H9 (cell line): Measurements from ENCODE around the gene ATRIP. TPM values are rescaled to one million over a fixed set of nuclear protein-coding genes. Genes with fewer than 3 reads are reported as not detected.

Experiments
- DNase-seq: peaks from one replicate; pipeline ENCODE4 v3.0.0-alpha.2; 2017
- H2AFZ ChIP-seq: one replicate; pipeline ENCODE4 v1.6.1; 2013; ENCODE audit warnings: mild to moderate bottlenecking, low read length, control low read depth, moderate library complexity
- H2AK5ac ChIP-seq: 2 replicates; pipeline ENCODE4 v1.6.1; 2013; ENCODE audit warnings: low read length, control low read depth, mixed read lengths; ENCODE audit not compliant: insufficient read length
- H2BK120ac ChIP-seq: one replicate; pipeline ENCODE4 v1.6.1; 2013; ENCODE audit warnings: low read depth, mild to moderate bottlenecking, low read length, control low read depth, inconsistent platforms; ENCODE audit not compliant: poor library complexity, severe bottlenecking
- H2BK12ac ChIP-seq: 2 replicates; pipeline ENCODE4 v1.6.1; 2013; ENCODE audit warnings: low read length, control low read depth, mixed read lengths, low read depth; ENCODE audit not compliant: insufficient read length
- H2BK15ac ChIP-seq: 2 replicates; pipeline ENCODE4 v1.6.1; 2013; ENCODE audit warnings: low read depth, low read length, control low read depth
- H2BK20ac ChIP-seq: one replicate; pipeline ENCODE4 v1.6.1; 2013; ENCODE audit warnings: low read depth, mild to moderate bottlenecking, low read length, control low read depth, inconsistent platforms; ENCODE audit not compliant: poor library complexity, severe bottlenecking
- H2BK5ac ChIP-seq: 2 replicates; pipeline ENCODE4 v1.6.1; 2013; ENCODE audit warnings: low read length, control low read depth, mixed read lengths; ENCODE audit not compliant: insufficient read length
- H3K14ac ChIP-seq: 2 replicates; pipeline ENCODE4 v1.6.1; 2013; ENCODE audit warnings: low read length, control low read depth; ENCODE audit not compliant: insufficient read depth
- H3K18ac ChIP-seq: 2 replicates; pipeline ENCODE4 v1.6.1; 2013; ENCODE audit warnings: low read depth, mild to moderate bottlenecking, mixed read lengths, low read length, control low read depth; ENCODE audit not compliant: insufficient read length
- H3K23ac ChIP-seq: 2 replicates; pipeline ENCODE4 v1.6.1; 2013; ENCODE audit warnings: low read length, control low read depth, mixed read lengths, low read depth; ENCODE audit not compliant: insufficient read length
- H3K23me2 ChIP-seq: 2 replicates; pipeline ENCODE4 v1.6.1; 2013; ENCODE audit warnings: low read depth, mild to moderate bottlenecking, mixed read lengths, low read length, control low read depth; ENCODE audit not compliant: insufficient read length, poor library complexity, severe bottlenecking
- H3K27ac ChIP-seq: 2 replicates; pipeline ENCODE4 v1.5.1; 2013; ENCODE audit warnings: low read length, control low read depth, mixed read lengths, low read depth; ENCODE audit not compliant: insufficient read length
- H3K27me3 ChIP-seq: 2 replicates; pipeline ENCODE4 v1.6.1; 2013; ENCODE audit warnings: low read length, control low read depth, inconsistent platforms; ENCODE audit not compliant: insufficient read depth
- H3K4ac ChIP-seq: 2 replicates; pipeline ENCODE4 v1.6.1; 2013; ENCODE audit warnings: low read depth, mild to moderate bottlenecking, control low read depth, inconsistent platforms, low read length, moderate library complexity
- H3K4me1 ChIP-seq: 2 replicates; pipeline ENCODE4 v1.6.1; 2013; ENCODE audit warnings: low read length, control low read depth, inconsistent platforms; ENCODE audit not compliant: insufficient read depth
- H3K4me2 ChIP-seq: 2 replicates; pipeline ENCODE4 v1.6.1; 2013; ENCODE audit warnings: low read length, control low read depth, mixed read lengths; ENCODE audit not compliant: insufficient read length, insufficient read depth
- H3K56ac ChIP-seq: 2 replicates; pipeline ENCODE4 v1.6.1; 2013; ENCODE audit warnings: low read depth, mild to moderate bottlenecking, mixed read lengths, low read length, control low read depth; ENCODE audit not compliant: insufficient read length
- H3K79me1 ChIP-seq: 2 replicates; pipeline ENCODE4 v1.6.1; 2013; ENCODE audit warnings: low read depth, mild to moderate bottlenecking, moderate library complexity, low read length, control low read depth, inconsistent platforms; ENCODE audit not compliant: insufficient read depth, poor library complexity, severe bottlenecking
- H3K79me2 ChIP-seq: 2 replicates; pipeline ENCODE4 v1.6.1; 2013; ENCODE audit warnings: low read length, control low read depth, inconsistent platforms; ENCODE audit not compliant: insufficient read depth
- H3K9ac ChIP-seq: 2 replicates; pipeline ENCODE4 v1.6.1; 2013; ENCODE audit warnings: low read length, control low read depth, mixed read lengths; ENCODE audit not compliant: insufficient read length; ENCODE audit errors: extremely low read depth
- H3K9me3 ChIP-seq: one replicate; pipeline ENCODE4 v1.6.1; 2013; ENCODE audit warnings: low read depth, low read length, inconsistent platforms; ENCODE audit not compliant: control insufficient read depth
- H3T11ph ChIP-seq: one replicate; pipeline ENCODE4 v1.6.1; 2013; ENCODE audit warnings: mild to moderate bottlenecking, low read length, control low read depth, inconsistent platforms
- H4K20me1 ChIP-seq: one replicate; pipeline ENCODE4 v1.6.1; 2013; ENCODE audit not compliant: control insufficient read depth, insufficient read length, insufficient read depth
- H4K5ac ChIP-seq: 2 replicates; pipeline ENCODE4 v1.6.1; 2013; ENCODE audit warnings: low read depth, mild to moderate bottlenecking, mixed read lengths, low read length, control low read depth; ENCODE audit not compliant: insufficient read length
- H4K8ac ChIP-seq: replicated peaks from 2 replicates; pipeline ENCODE4 v1.6.1; 2013; ENCODE audit warnings: low read length, control low read depth, mixed read lengths, low read depth; ENCODE audit not compliant: insufficient read length
- H4K91ac ChIP-seq: 2 replicates; pipeline ENCODE4 v1.6.1; 2013; ENCODE audit warnings: low read depth, mild to moderate bottlenecking, moderate library complexity, mixed read lengths, low read length, control low read depth; ENCODE audit not compliant: insufficient read length
- H3K27ac Mint-ChIP-seq, 3 experiments: 2 replicates in 2 of 3; 3 replicates in 1 of 3; pipeline ENCODE4 v1.8.0; 2020 to 2021; ENCODE audit warnings: mixed read lengths in 3 of 3, mild to moderate bottlenecking in 1 of 3, moderate library complexity in 1 of 3
- H3K27me3 Mint-ChIP-seq: 2 replicates; pipeline ENCODE4 v1.8.0; 2021; ENCODE audit warnings: low read depth, mild to moderate bottlenecking, moderate library complexity, mixed read lengths
- H3K36me3 Mint-ChIP-seq, 3 experiments: 2 replicates in 2 of 3; 3 replicates in 1 of 3; pipeline ENCODE4 v1.8.0; 2020 to 2021; ENCODE audit warnings: low read depth in 3 of 3, mixed read lengths in 3 of 3; ENCODE audit not compliant: insufficient read depth in 1 of 3
- H3K4me1 Mint-ChIP-seq, 2 experiments: 2 replicates each; pipeline ENCODE4 v1.8.0; 2020; ENCODE audit warnings: mixed read lengths in 2 of 2
- H3K4me3 Mint-ChIP-seq, 2 experiments: 2 replicates in 1 of 2; 3 replicates in 1 of 2; pipeline ENCODE4 v1.8.0; 2020 to 2021; ENCODE audit warnings: mild to moderate bottlenecking in 2 of 2, mixed read lengths in 2 of 2, moderate library complexity in 1 of 2
- H3K9me3 Mint-ChIP-seq, 2 experiments: 2 replicates in 1 of 2; 3 replicates in 1 of 2; pipeline ENCODE4 v1.8.0; 2020; ENCODE audit warnings: mild to moderate bottlenecking in 2 of 2, mixed read lengths in 2 of 2, moderate library complexity in 1 of 2
- CTCF ChIP-seq: fragments of 200-600 bp; sonication (generic); conservative IDR thresholded peaks from 3 replicates; pipeline ENCODE4 v1.8.0; 2021; ENCODE audit warnings: antibody characterized with exemption, mild to moderate bottlenecking
- WGBS: extraction: QIAGEN DNeasy Blood & Tissue Kit; methylation state at CpG from one replicate; pipeline ENCODE4 v1.1.7; 2013; ENCODE audit warnings: missing lambda C conversion rate, low lambda C conversion rate, mixed read lengths; ENCODE audit not compliant: insufficient read length; ENCODE audit errors: extremely low coverage; 5-methylcytosine and 5-hydroxymethylcytosine counted together
- total RNA-seq: library from RNA; stranded (reverse); gene quantifications from 2 replicates; pipeline ENCODE4 v1.2.1, GENCODE V29; 2021

ATRIP gene
- total RNA-seq, 1 experiment from 2014 or later, result 16.3 TPM

GRCh38 chr3:48503401-48504050 is 57.0 kb downstream of the ATRIP start:
- Histone ChIP-seq H2AK5ac (no peak overlapping the region), H4K8ac (no peak overlapping the region), H3K9ac (peak overlapping the region; percentile 36), H3K23ac (no peak overlapping the region), H4K5ac (no peak overlapping the region), H4K91ac (no peak overlapping the region), H3K79me1 (no peaks in the 10 kb centered on the region), H2AFZ (no peak overlapping the region), H4K20me1 (no peaks in the 10 kb centered on the region), H3K27ac (no peak overlapping the region), H2BK12ac (no peak overlapping the region), H3K27me3 (no peaks in the 10 kb centered on the region), H2BK15ac (no peak overlapping the region), H2BK120ac (no peak overlapping the region), H3K4me1 (peaks cover 4% of the 10 kb centered on the region; the same call in 1 of the 2 replicates), H3K9me3 (no peaks in the 10 kb centered on the region), H3K23me2 (peaks cover 11% of the 10 kb centered on the region), H2BK5ac (no peak overlapping the region), H3K4ac (no peak overlapping the region), H3K14ac (peak overlapping the region; percentile 18; the same call in 1 of the 2 replicates), H3K79me2 (peaks cover 1% of the 10 kb centered on the region; the same call in 1 of the 2 replicates), H3K56ac (no peak overlapping the region), H3K18ac (peak overlapping the region; percentile 12), H3T11ph (no peak overlapping the region), H3K4me2 (peak overlapping the region; percentile 51), H2BK20ac (no peak overlapping the region)
- H3K4me3 Mint-ChIP-seq, result peak overlapping the region; percentile 80 to 87
- peaks cover 38% of the 10 kb centered on the region in 2 experiments for H3K4me1 Mint-ChIP-seq
- TF ChIP-seq CTCF, result no peak
- peak; percentile 62 for DNase-seq
- peaks cover 8% of the 10 kb centered on the region for H3K27me3 Mint-ChIP-seq
- H3K27ac Mint-ChIP-seq, result no peak overlapping the region; a peak in 1 of 7 replicates
- peaks cover 4% of the 10 kb centered on the region in 2 experiments; a peak in 3 of 5 replicates for H3K9me3 Mint-ChIP-seq
- no CpG with 5 or more reads among the region's 26 CpGs for WGBS
- H3K36me3 Mint-ChIP-seq, result peaks cover 10 to 17% (median 15%) of the 10 kb centered on the region in 3 experiments
